Measurements from ENCODE around the gene FRY.
"Not testable (repeated sequence)": the region's sequence is repeated elsewhere in the genome, so short reads cannot be mapped to it uniquely, and the experiment has no call there.

Gene FRY

DNA sequence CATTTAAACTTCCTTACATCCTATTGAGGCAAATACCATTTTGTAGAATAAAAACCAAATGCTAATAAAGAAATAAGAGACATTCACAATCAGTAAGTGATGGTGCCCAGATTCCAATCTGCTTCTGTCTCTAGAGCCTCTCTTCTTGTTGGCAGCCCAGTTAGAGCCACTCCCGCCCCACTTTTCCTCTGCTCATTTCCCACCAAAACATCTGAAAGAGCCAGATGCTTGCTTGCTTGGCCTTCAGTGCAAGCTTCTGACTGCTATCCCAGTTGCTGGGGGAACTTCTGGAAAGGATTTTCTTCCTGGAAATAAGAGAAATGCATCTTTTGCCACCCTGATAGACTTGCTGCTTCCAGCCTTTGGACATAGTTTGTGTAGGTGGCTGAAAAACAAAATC is 12.9 kb downstream of the FRY start:
- DNase-seq: no peak

DNA sequence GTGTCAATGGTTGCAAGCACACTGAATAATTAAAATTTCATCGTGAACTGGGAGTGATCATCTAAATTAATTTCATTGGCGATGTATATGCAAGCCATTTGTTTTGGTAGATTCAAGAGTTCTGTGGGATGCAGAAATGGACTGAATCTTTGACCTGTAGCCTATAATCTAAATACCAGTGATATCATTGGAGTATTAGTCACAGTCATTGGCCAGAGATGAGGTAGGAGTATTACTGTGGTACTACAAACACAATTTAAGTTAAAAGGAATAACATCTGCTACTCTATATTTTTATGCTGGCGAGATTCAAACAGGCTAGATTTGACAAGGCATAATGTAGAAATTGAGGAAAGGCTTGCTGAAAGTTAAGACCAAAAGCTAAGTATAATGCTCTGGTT is 14.0 kb downstream of the FRY start:
- no peak for DNase-seq

DNA sequence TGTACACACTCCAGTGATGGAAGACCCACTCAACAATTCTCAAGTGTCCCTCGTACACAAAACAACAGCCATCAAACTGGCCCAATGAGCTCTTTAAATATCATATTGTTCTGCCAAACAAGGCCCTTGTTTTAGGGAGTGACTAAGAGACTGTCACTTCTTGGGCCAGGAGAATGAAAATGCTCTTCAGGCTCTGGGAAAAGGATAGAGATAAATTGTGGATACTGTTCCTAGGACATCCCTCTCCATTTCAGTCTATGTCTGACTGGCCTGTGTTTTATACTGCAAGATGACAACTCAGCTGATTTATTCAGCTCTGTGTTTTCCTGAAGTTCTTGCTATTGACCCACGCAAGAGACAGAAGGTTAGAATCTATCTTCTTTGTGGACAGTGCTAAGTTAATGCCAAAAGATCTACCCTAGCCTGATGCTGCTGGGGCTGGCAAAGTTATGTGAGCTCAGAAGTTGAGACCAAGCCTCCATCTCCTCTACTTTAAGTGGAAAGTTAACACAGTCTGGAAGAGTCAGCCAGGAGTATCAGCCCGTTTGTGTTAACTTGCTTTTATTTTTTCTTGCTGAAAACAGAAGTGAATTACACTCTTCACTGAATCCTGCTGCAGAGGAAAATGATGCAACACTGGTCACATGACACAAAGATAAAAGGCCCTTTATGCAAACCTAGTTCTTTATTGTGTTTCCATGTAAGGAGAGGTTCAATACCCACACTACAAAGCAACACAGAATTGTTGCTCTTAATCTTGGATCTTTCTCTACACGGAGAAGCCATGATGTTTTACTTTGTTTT is 14.6 kb downstream of the FRY start:
- DNase-seq: peak in 1 of 2 experiments; percentile 52

DNA sequence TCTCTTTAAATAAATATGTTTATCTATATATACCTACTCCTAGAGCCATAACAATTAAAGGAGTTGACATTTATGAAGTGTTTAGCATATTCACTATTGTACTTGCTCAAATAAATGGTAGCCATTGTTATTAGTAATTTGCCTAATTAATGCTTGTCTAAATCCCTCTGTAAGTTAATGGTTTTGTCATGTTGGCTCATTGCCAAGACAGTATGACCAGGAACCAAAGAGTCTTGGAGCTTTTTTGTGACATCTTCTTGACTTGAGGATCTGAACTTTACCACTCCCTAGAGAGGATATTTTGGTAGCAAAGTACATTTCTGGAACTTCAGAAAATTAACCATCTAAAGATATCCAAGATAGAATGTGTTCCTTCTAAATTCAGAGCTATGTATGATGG is 15.5 kb downstream of the FRY start:
- DNase-seq: no peak

DNA sequence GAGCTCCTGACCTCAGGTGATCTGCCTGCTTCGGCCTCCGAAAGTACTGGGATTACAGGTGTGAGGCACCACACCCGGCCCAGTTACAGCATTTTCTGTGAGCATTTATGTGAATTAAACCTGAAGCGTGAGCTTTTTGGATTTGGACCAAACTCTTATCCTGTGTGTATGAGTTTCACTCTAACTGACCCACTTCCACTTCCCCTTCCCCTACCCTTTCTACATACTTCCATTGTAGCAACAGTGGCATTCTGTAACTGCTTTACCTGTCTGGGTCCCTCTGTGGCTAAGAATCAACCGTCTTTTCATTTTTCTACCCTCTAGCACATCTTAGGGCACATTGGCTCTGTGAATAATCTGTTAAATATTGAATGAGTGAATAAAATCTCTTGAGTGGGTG is 16.2 kb downstream of the FRY start:
- no peak for DNase-seq

DNA sequence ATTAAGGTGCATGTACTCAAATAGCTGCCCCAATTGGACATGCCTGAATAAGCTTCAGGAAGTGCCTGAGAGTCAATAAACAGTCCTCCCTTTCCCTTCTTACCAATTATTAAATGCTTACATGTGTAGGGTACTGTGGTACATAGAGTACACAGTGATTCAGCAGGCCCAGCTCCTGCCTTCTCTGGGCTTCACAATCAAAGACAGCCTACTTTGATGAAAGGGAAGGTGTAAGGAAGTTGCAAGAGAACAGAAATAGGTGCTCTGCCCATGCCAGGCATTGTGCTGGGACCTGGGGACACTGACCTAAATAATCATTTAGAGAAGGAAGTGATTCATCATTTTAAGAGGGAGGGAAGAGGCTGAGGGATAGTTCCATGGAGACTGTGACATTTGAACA is 17.2 kb downstream of the FRY start:
- DNase-seq: no peak

DNA sequence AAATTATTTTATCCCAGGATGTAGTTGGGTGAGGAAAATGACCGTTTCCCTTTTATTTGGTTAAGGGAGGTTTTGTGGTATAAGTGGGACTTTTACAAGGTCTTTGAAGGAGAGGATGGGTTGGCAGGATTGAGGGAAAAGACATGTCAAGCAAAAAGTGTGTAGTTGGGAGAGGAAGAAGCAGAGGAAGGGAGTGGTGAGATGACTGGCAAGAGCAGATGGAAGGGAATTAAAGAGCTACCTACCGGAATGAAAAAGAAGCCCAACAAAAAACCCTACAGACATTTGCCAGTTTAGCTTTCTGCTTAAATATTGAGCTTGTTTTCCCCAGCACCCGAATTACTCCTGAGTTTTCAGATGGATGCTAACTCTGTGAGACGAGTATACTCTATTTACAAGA is 19.6 kb downstream of the FRY start:
- no peak for DNase-seq

DNA sequence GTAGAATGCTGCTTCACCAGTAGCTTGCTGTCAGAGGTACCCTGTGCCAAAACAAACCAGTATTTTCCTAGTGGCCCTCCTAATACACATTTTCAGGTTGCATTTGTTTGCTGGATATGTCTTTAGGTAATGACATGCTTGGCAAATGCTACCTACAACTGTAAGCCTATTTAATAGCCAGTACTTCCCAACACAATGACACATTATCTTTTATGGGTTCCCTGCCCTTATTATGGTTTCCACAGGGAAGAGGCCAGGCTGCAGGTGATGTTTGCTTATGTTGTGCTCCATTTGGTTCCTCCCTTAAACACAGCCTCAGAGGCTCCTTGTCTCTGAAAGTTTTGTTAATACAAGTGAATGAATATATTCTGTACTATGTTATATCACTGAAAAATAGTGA is 24.7 kb downstream of the FRY start:
- DNase-seq: no peak

DNA sequence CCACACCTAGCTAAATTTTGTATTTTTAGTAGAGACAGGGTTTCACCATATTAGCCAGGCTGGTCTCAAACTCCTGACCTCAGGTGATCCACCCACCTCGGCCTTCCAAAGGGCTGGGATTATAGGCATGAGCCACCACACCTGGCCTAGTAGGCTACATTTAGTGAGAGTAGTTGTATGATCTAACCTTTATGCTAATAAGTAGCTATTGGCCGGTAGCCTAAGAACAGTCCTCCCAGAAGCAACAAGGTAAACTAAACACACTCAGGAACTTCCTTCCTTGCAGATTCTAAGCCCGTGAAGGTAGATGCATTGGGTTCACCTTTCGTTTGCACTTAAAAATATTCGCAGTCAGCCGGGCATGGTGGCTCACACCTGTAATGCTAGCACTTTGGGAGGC is 25.8 kb downstream of the FRY start:
- DNase-seq: not testable (repeated sequence)

DNA sequence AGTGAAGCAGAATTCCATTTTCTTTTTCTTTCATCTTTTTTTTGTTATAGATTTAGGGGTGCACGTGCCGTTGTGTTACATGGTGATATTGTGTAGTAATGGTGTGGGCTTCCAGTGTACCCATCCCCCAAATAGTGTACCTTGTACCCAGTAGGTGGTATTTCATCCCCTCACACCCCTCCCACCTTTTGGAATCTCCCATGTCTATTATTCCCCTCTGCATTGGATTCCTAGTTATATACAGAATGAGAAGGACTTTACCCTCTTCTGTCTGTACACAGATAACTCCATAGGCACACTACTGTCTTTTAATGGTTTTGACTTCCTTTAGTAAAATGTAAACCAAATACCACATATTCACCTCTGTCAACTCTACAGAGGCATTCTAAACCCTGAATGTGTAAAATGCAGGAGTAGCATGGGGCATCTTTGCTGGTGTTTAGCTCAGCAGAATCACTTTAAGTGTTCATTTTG is 28.0 kb downstream of the FRY start:
- no peak for DNase-seq

DNA sequence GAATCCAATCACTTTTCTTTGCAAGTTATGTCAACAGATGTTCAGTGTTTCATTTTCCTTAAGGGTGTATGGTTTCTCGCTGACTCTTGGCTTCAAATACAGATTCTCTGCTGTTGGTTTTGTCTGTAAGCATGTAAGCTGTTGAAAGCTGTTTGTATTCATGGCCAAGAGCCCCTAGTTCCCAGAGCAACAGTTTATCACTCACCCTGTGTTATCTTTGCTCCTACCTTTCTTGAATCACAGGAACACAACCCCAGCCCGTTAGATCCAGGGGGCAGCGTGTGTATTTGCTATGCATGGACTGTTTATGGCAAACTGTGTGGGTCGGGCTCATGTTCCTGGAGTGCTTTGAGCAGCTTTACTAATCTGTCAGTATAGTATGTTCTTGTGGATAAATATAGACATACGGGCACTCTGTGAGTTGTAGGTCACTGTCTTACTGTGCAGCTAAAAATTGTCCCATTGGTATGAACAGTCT is 28.9 kb downstream of the FRY start:
- no peak for DNase-seq

DNA sequence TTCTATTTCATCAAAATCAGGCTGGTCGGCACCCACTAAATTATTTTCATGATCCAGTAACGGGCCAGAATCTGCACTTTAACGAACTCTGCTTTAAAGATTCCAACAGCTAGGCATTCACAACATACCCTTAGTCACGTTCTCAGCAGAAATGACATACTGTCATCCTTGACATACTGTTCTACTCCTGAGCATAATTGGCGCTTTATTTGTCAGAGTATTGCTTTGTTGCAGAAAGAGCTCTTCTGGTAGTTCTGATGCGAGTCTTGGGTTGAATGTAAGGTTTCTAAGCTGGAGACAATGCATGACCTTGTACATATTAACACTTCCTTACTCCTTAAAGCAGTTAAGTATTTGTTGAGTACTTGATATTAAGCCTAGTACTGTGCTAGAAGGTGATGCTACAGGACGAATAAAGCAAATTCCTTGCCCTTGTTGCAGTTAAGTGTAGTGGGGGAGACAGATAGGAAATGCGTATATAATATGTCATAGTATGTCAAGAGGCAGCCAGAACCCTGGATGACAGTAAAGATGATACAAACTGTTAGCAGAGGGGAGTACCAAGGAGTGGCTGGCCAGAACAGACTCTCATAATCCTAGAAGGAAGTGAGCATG is 32.2 kb downstream of the FRY start:
- no peak for DNase-seq

DNA sequence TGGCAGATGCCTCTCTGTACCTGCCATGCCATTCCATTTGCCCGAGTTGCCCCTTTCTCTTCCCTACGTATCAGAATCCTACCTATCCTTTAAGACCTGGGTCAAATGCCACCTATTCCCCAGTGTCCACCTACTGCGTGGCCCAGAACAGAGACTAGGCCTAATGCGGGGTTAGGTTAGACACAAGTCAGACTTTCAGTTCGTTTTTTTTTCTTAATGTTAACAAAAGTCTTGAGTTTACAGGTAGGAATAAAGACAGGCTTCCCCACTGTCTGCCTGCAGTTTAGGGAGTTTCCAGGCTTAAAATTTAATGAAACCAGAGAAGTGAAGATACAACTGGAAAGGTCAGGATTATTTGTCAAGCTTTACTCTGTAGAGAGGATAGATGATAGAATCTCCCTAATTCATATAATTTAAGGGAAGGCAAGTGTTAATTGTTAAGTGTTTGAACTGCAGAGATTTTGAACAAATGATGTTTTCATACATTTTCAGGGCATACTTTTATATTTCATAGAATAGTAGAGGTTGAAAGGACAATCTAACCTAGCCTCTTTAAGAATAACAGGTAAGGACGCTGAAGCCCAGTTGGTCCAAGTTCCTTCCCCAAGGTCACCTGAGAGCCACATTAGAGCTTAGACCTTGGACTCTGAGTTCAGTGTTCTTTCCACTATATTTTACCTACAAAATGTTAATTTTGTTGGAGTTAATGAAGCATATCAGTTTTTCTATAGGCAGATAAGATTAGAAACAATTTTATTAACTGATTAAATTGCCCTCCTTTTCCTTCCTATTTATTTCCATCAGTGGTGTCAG is 35.8 kb downstream of the FRY start:
- no peak for DNase-seq

DNA sequence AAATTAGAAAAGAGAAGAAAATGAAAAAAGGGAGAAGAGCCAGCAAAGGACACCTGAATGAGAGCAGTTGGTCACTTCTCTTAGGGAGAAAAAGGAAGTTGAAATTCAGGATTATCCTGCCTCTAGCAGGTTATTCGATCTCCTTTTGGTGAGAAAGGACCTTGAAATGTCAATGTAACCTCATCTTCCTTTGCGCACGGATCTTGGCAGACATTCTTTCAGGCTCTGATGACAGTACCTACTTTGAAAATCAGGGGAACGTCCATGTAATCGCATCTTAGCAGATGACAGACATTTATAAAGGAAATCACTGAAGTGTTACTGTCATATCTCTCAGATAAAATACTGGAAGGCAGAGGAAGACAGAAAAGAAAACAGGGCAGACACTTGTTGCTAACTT is 36.7 kb downstream of the FRY start:
- no peak for DNase-seq

DNA sequence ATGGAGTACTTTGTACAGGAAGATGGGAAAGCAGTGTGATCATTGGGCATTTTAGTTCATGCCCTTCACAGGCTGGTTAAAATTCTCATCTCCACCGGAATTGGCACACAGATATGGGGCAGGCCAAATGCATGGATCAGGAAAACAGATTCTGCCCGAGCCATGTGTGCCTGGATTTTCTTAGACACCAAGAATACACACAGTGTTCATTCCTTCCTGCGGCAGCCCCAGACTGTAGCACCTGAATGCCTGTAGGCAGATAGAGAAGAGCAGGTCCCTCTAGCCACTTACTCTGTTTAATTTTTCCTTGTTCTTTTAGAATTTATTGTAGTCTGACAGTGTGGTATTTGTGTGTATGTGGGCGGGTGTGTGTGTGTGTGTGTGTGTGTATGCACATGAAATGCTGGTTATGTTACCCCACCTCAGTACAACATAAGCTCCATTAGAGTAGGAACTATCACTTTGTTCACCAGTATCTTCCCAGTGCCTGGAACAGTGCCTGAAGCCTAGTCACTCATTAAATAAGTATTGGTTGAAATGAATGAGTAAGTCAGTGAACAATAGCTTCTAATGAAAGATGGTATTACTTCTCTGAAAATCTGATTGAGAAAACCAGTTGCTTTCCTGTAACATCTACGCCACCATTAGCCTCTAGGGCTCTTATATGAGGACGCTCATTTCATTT is 41.7 kb downstream of the FRY start:
- no peak for DNase-seq

DNA sequence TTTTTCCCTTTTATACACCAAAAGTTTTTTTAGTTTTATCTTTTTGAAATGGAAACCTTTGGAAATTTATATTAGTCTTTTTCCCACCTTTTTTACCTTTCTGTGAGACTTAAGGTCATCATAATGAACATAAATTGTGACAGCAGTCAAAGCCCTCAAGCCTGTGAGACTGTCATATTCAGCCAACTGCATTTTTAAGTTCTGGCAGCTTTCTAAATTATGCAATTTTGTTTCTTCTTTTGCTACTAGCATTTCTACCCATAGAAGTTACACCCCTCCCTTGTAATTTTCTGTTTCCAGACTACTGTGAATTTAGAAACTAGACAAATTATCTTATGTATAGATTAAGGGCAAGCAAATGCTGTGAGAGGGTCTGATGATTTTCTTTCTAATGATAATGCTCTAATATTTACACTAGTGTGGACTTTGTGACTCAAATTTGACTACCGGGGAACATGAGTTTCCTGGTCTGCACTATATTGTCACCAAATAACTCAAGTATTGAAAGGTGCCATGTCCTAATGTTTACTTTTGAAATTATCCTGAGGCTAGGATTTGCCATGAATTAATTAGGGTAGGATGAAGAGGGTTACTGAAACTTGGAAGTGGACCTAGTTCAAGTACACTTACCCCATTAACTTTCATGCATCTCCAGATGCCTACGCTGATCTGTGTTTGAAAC is 43.7 kb downstream of the FRY start:
- no peak for DNase-seq

DNA sequence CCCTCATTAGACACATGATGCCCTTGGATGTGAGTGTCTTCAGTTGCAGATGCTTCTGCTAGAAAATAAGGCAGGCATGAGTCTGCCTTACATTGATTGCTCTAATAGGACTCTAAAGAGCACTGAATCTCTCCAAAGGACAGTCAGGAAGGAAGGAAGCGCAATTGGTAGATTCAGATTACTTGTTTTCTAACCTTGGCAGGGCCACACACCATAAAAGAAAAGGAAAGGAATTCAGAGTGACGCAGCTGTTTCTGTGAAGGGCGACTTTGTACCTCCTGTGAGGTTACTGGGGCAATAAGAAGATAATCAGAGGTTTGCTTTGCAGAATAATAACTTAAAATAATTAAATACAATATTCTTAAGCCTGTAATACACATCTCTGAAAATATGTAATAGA is 48.0 kb downstream of the FRY start:
- no peak for DNase-seq

DNA sequence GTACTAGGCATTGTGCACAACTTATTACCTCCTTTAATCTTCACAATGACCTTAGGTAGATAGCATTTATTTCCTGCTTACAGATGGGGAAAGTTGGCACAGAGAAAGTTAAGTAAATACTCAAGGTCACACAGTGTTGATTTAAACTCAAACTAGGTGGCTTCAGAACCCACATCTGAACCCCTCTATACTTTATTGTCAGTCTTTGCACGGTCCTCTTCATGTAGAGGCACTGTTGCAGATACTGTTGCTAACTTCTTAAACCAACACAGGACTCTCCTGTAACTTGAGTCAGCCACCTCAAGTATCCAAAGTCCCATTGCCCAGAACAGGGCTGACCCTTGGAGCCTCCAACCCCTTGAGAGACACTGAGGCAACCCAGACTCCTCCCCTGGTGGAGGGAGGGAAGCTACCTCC is 48.8 kb downstream of the FRY start:
- DNase-seq: no peak

DNA sequence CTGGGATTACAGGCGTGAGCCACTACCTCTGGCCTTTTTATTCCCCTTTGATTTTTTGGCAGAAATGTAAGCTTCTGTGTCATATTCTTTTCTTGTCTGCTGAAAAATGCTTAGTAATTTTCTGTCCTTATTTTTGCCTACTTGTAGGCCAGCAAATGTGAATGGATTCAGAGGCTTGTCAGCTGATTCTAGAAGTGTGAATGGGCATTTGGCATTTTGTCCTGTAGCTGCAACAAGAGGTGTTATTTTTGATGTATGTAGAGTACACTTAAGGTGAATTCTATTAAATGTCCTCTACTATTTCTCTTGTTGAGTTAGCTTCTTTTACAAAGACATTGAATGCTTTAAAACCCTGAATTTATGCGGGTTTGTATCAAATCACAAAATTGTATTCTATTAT is 50.0 kb downstream of the FRY start:
- DNase-seq: no peak

DNA sequence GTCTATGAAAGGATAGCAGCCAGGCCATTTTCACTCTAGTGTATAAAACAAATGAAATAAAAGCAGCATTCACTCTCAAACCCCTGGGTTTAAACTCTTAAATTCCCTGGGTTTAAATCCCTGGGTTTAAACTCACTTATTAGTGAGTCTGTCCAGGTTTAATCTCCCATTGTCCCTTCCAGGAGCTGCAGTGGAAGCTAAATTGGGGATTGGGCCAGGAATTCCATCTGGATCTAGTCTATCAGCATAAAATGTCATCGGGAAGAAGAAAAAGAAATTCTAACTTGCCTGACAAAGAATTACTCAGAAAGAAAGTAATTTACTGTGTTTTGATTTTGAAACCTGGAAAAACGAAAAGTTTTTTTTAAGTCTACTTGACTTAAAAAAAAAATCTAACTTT is 54.8 kb downstream of the FRY start:
- DNase-seq: no peak

DNA sequence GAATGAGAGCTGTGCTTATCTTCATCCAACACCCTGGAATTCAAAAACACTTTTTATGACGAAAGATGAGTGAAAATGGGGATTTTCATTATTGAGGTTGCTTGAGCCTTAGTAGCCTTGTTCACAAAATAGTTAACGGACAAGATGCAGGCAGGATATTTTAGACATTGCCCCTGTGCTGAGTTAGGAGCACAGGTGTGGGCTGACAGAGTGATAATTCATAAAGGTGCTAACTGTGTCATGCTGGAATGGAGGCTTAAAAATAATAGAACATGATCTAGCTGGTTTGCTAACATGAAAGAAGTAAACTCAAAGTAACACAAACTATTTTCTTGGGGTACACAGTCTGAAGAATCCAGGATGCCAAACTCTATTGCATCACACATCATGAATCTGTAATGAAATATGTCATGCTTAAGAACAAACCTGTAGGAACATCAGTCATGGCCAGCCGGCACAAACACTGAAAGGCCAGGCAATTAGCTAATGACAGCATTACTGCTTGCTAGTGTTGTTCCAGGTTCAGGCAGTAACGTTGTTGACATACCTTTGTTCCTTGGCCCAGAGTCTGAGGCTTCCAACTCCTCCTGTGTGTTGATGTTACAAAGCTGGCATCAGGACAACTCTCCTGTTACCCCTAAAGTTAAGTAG is 55.3 kb downstream of the FRY start:
- no peak for DNase-seq
